ENCODE results near the gene SLAMF9.

SLAMF9 gene

DNA sequence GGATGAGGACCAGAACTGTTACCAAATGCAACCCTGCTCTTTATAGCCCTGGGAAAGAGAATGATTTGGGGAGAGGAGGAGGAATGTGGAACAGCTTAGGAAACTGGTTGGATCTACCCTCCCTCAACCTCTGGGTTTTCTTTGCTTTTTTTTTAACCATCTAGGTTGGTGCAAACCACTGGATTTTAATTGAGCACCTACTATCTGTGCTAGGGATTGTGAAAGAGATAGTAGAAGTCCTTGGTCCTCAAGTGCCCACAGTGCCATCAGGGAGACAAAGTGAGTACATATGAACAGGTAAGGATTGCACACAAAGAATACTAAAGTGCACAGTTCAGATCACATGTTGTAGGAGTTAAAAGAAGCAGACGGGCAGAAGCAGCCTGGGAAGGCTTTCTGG, 33.4 kb downstream of the SLAMF9 start:
- H3K4me1 Mint-ChIP-seq (ENCODE audit: low read depth), result peaks cover 54% of the 10 kb centered on the region
- peaks cover 49% of the 10 kb centered on the region for H3K36me3 Mint-ChIP-seq (ENCODE audit: low read depth)
- H3K4me3 Mint-ChIP-seq, result peak overlapping the region; percentile 94
- H3K27ac Mint-ChIP-seq, result peak overlapping the region; percentile 98
- no peaks in the 10 kb centered on the region for H3K9me3 Mint-ChIP-seq
- H3K27me3 Mint-ChIP-seq (ENCODE audit: low read depth), result no peaks in the 10 kb centered on the region

DNA sequence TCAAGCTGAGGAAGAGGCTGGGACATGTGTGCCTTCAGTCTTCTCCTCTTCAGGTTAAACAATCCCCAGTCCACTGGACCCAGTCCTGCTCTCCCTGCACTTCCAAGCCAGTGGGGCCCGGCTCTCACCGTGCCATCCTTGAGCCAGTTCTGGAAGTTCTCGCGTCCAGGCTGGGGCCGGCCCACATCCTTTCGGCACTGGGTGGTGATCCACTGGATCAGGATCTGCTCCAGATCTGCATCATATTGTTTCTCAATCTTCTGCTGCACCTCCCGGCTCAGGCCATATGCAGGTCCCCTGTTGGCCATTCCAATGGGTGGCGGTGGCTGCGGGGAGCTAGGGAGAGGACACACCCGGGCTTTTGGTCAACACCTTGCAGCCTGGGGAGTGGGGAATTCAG, 33.8 kb downstream of the SLAMF9 start:
- H3K4me3 Mint-ChIP-seq, result no peak overlapping the region
- H3K9me3 Mint-ChIP-seq, result no peaks in the 10 kb centered on the region
- peaks cover 50% of the 10 kb centered on the region for H3K4me1 Mint-ChIP-seq (ENCODE audit: low read depth)
- no peaks in the 10 kb centered on the region for H3K27me3 Mint-ChIP-seq (ENCODE audit: low read depth)
- H3K36me3 Mint-ChIP-seq (ENCODE audit: low read depth), result peaks cover 48% of the 10 kb centered on the region
- H3K27ac Mint-ChIP-seq, result peak overlapping the region; percentile 98

DNA sequence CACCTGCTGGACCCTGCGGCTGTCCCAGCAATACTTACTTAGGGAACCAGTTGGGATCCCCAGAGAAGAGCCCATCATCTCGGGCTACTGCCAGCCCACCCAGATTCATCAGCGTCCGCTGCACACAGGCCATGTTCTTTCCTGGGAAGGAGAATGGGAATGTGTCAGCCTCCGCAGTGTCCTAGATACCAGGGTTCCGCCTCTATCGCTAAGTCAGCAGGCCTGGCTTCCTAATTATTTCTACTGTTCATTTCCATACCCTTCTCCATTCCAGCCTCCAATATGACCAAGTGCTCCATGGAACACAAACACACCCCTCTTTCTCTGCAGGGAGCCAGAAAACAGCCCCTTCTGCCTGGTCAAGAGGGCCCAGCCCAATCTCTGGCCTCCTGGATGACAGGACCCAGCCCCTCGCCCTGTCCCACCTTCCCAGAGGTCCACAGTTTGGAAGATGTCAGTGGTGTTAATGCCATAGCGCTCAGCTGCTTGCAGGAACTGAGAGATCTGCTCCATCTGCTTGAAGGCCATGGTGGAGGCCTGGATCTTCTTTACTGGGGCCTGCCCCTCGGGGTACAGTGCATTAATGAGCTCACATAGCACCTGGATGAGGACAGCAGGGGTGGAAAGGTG, 34.7 kb downstream of the SLAMF9 start:
- Mint-ChIP-seq H3K27ac (peak overlapping the region; percentile 33), H3K9me3 (no peaks in the 10 kb centered on the region), H3K4me3 (no peak overlapping the region), H3K36me3 (ENCODE audit: low read depth) (peaks cover 51% of the 10 kb centered on the region), H3K4me1 (ENCODE audit: low read depth) (peaks cover 53% of the 10 kb centered on the region), H3K27me3 (ENCODE audit: low read depth) (no peaks in the 10 kb centered on the region)

DNA sequence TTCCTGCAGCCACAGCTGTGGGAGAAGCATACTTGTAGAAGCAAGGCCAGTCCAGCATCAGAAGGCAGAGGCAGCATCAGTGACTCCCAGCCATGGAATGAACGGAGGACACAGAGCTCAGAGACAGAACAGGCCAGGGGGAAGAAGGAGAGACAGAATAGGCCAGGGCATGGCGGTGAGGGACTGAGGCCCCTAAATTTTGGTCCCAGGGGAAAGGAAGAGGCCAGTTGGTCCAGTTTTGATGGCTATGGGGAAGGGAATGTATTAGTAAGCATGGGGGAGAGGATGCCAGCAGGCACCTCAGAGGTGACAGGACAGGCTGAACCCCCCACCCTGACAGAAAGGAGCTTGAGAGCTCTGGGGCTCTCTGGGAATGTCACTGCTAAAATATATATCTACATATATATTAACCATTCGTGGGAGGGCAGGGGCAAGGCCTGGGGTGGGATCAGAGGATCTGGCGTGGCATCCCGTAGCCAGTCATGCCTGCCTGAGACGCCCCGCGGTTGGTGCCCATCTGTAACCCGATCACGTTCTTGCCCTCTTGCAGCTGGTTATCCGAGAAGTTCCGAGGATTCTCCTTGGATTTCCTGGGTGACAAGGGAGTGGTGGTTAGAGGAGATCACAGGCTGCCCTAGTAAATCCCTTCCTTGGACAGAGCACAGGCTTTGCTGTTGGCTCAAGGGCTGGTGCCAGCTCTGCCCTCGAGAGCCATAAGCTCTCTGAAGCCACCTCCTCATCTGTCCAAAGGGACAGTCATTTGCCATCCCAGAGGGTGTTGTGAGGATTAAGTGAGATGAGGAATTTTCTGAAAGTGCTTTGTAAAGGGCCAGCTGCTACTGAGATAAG, 35.5 kb downstream of the SLAMF9 start:
- no peaks in the 10 kb centered on the region for H3K9me3 Mint-ChIP-seq
- peak overlapping the region; percentile 50 for H3K27ac Mint-ChIP-seq
- peaks cover 50% of the 10 kb centered on the region for H3K36me3 Mint-ChIP-seq (ENCODE audit: low read depth)
- no peaks in the 10 kb centered on the region for H3K27me3 Mint-ChIP-seq (ENCODE audit: low read depth)
- peak overlapping the region; percentile 27 for H3K4me3 Mint-ChIP-seq
- peaks cover 56% of the 10 kb centered on the region for H3K4me1 Mint-ChIP-seq (ENCODE audit: low read depth)

DNA sequence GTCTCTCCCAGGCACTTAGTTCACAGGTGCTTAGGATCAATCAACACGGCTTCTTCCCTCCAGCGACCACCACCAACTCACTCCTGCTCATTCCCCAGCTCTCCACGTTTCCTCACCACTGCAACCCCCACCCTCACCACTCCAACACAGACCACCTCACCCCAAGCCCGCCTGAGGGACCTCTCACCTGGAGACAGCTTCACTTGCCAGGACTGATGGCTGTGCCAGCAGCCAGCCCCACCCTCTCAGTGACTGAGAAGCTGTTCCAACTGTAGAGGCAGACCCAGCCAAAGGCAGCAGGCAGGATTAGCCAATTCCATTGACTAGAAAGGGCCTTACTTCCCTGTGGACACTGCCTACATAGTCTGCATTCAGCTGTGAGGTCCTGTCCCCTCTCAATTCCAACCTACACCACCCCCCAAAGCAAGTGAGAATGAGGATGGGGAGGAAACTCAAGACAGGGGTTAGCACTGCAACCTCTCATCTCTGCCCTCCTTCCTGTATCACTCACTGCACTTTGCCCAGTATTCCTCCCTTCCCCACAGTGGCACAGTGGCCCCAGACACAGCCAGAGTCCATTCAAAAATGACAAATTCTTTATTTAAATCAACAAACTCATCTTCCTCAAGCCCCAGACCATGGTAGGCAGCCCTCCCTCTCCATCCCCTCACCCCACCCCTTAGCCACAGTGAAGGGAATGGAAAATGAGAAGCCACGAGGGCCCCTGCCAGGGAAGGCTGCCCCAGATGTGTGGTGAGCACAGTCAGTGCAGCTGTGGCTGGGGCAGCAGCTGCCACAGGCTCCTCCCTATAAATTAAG, 36.3 kb downstream of the SLAMF9 start:
- Mint-ChIP-seq H3K27me3 (ENCODE audit: low read depth) (no peaks in the 10 kb centered on the region), H3K4me3 (no peak overlapping the region), H3K4me1 (ENCODE audit: low read depth) (peaks cover 59% of the 10 kb centered on the region), H3K27ac (peak overlapping the region; percentile 50), H3K36me3 (ENCODE audit: low read depth) (peaks cover 50% of the 10 kb centered on the region), H3K9me3 (no peaks in the 10 kb centered on the region)

DNA sequence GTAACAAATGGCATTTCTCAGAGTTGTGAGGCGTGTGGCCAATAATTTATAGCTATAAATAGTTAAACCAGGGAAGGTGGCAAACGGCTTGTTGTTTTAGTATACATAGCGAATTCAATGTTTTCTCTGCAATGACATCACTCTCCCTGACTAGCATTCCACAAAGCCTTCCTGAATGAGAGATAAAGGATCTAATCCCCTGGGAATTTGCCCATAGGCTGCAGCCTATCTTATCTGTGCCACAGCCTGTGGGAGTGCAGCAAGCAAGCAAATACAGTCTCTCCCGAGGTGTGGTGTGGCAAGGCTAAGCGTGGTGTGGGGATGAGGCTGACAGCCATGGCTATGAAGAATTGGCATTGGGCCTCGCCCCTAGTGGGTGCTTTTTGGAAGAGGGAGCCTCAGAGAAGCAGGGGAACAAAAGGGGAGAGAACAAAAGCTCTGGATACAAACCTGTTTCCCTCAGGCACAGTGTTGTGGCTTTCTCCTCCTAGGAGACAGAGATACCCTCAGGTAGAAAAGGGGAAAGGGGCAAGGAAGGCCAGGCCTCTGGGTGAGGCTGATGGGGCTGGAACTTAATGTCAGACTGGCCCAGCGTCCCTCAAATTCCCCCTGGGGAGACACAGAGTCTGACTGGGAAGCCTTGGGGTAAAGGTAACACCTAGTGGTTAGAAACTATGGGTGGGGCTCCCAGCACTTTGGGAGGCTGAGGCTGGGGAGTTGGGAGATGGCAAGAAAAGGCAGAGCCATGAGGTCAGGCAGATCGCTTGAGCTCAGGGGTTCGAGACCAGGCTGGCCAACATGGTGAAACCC, 37.6 kb downstream of the SLAMF9 start:
- peaks cover 58% of the 10 kb centered on the region for H3K4me1 Mint-ChIP-seq (ENCODE audit: low read depth)
- H3K4me3 Mint-ChIP-seq, result no peak overlapping the region
- peak overlapping the region; percentile 39 for H3K27ac Mint-ChIP-seq
- no peaks in the 10 kb centered on the region for H3K27me3 Mint-ChIP-seq (ENCODE audit: low read depth)
- no peaks in the 10 kb centered on the region for H3K9me3 Mint-ChIP-seq
- H3K36me3 Mint-ChIP-seq (ENCODE audit: low read depth), result peaks cover 50% of the 10 kb centered on the region

DNA sequence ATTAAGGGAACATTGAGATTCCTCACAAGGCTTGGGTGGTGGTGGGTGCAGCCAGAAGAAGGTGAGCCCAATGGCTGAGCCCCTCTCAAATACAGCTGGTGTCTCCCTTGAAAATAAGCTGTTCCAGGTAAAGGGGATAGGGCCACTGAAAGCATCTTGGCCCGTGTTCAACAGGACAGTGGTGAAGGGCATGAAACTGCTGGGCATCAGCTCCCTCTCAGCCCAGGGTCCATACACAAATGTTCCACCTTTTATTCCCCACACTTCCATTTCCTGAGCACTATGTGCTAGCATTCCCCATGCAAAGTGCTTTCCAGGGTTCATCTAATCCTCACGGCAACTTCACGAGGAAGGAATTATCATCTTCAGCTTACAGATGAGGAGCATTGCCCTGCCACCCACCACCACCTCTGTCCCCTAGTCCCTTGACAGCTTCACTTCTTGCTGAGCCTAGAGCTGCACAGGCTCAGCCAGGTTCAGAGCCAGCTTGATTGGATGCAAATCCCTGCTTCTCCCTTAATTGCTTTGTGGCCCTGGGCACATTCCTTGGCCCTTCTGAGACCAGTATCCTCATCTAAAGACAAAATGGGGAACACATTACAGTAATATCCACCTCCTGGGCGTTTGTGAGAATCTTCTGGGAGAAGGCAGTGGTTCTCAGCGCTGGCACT, 38.3 kb downstream of the SLAMF9 start:
- peaks cover 44% of the 10 kb centered on the region for H3K36me3 Mint-ChIP-seq (ENCODE audit: low read depth)
- H3K4me3 Mint-ChIP-seq, result no peak overlapping the region
- no peaks in the 10 kb centered on the region for H3K27me3 Mint-ChIP-seq (ENCODE audit: low read depth)
- H3K9me3 Mint-ChIP-seq, result no peaks in the 10 kb centered on the region
- H3K27ac Mint-ChIP-seq, result no peak overlapping the region
- peaks cover 58% of the 10 kb centered on the region for H3K4me1 Mint-ChIP-seq (ENCODE audit: low read depth)

DNA sequence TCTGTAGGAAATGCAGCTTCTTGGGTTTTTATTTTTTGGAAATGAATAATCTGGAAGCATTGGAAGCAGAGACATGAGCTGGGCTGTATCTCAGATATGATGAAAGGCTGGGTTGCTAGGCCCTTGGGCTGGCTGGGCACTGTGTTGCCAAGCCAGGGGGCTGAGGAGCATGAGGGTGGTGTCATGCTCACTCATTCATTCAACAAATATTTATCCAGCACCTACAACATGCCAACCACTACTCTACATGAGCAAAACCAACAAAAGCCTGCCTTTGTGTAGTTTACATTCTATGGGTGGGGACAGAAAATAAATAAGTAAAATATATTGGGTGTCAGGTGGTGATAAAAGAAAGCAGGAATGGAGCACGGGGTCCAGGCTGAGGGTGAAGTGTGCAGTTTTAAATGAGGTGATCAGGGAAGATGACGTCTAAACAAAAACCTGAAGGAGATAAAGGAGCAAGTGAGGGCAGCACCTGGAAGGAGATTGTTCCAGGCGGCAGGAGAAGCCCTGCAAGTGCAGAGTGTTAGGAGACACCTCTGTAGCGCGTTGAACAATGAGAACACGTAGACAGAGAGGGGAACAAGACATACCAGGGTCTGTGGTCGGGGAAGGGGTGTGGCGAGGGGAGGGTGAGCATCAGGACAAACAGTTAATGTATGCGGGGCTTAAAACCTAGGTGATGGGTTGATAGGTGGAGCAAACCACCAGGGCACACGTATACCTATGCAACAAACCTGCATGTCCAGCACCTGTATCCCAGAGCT, 39.6 kb downstream of the SLAMF9 start:
- H3K36me3 Mint-ChIP-seq (ENCODE audit: low read depth), result peaks cover 36% of the 10 kb centered on the region
- peak overlapping the region; percentile 2 for H3K27ac Mint-ChIP-seq
- no peak overlapping the region for H3K4me3 Mint-ChIP-seq

DNA sequence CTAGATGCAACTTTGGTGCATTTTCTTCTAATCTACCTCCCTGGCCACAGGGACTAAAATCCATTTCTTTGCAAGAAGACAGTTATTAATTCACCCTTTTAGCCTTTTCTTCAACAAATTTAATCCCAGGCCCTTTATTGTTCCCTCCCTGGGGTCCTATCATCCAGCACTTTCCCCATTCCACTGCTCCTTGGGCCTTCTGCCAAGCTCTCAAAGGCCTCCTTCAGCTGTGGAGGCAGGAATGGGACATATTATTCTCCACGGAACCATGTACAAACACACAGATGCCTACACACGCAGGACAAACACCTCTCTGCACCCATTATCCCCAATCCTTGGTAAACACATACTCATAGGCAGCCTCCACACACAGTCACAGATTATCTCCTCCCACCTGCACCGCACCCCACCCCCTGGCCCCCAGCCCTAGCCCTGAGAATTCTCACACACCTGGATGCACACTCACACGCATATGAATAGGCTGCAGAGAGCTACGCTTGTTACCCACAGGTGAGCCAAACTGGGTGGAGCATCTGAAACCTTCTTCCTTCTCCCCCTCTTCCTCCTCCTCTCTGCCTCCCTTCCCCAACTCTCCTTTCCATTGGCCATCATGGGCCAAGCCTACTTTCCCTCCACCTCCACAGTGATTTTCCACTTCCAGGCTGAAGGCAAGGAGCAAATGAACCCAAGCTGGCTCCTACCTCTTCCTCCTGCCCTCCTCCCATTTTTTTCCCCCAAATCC, 40.4 kb downstream of the SLAMF9 start:
- Mint-ChIP-seq H3K36me3 (ENCODE audit: low read depth) (peaks cover 30% of the 10 kb centered on the region), H3K4me3 (no peak overlapping the region), H3K9me3 (no peaks in the 10 kb centered on the region), H3K27me3 (ENCODE audit: low read depth) (no peaks in the 10 kb centered on the region), H3K27ac (peak overlapping the region; percentile 14), H3K4me1 (ENCODE audit: low read depth) (peaks cover 59% of the 10 kb centered on the region)

More for the DNA sequence above, 39.6 kb downstream of the SLAMF9 start:
- no peaks in the 10 kb centered on the region for H3K27me3 Mint-ChIP-seq (ENCODE audit: low read depth)
- no peaks in the 10 kb centered on the region for H3K9me3 Mint-ChIP-seq
- peaks cover 58% of the 10 kb centered on the region for H3K4me1 Mint-ChIP-seq (ENCODE audit: low read depth)

DNA sequence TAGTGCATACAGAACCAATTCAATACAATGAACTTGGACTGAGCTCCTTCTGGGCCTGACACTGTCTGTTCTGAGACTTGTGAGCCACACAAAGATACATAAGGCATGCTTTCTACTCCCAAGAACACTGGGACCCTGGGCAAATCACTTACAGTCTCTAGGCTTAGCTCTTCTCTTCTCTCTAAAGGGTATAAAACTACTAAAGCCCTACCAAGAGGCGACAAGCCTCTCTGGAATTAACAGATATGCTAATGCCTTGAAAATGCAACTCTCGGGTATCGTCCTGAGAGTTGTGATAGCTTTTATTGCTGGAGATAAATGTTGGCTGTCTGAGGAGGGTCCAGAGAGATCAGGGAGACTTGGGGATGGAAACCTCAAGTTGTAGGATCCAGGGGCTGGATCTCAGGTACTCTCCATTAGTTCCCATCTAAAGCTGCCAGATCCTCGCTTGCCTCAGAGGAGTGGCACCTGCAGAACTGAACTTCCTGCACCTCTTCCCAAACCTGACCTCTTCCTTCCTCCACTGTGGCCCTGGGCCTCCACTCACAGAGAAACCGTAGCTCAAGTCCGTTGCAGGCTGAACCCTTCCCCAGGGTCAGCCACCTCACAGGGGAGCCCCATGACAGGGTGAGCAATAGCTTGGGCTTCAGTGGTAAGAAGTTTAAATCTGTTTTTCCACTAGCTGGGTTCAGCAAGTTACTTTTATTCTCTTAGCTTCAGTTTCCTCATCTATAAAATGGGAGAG, 42.5 kb downstream of the SLAMF9 start:
- peak overlapping the region; percentile 93 for H3K27ac Mint-ChIP-seq
- H3K27me3 Mint-ChIP-seq (ENCODE audit: low read depth), result no peaks in the 10 kb centered on the region
- H3K36me3 Mint-ChIP-seq (ENCODE audit: low read depth), result peaks cover 15% of the 10 kb centered on the region
- peak overlapping the region; percentile 42 for H3K4me3 Mint-ChIP-seq
- H3K4me1 Mint-ChIP-seq (ENCODE audit: low read depth), result peaks cover 51% of the 10 kb centered on the region
- H3K9me3 Mint-ChIP-seq, result no peaks in the 10 kb centered on the region

DNA sequence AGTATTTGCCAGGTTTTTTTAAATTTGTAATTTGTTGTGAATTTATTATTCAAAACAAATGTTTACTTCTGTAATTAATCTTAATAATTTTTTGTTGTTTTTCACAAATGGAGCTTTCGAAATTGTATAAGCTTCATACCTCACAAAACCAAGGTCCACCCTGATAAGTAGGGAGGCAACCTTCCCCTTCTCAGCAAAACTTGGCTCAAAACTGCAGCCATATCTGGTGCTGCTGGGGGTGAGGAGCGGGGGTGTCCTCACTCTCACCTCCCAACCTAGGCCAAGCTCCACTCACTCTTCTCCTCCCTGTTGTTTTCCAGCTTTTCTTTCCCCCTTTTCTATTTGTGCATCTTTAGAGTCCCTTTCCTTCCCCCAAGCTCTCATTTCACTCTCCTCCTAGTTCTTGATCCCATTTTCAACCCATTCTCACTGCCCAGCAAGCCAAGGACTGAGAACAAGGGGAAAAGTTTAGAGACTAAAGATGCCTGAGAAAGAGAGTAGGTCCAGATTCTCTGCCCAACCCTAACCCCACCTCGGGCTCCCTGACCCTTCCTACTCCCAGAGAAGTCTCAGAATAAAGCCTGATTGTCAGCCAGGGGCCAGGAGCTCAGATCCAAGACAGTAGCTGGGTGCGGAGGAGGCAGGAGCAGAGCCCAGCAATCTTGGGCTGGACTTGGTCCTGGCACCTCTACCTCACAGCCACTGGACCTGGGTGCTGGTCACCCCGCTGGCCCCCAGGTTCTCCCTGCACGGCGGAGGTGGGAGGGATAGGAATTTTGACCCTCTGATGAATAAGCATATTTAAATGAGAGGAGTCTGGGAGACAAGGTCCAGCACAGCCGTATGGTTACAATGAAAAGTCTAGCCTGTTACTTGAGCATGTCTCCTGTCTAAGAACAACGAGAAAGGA, 45.8 kb downstream of the SLAMF9 start:
- peaks cover 36% of the 10 kb centered on the region for H3K4me1 Mint-ChIP-seq (ENCODE audit: low read depth)
- H3K27ac Mint-ChIP-seq, result no peak overlapping the region
- no peaks in the 10 kb centered on the region for H3K9me3 Mint-ChIP-seq
- H3K36me3 Mint-ChIP-seq (ENCODE audit: low read depth), result peaks cover 4% of the 10 kb centered on the region
- peaks cover 3% of the 10 kb centered on the region for H3K27me3 Mint-ChIP-seq (ENCODE audit: low read depth)
- no peak overlapping the region for H3K4me3 Mint-ChIP-seq
